Measurements from ENCODE around the gene TMEM205. TPM values are rescaled to one million over a fixed set of nuclear protein-coding genes. Genes with fewer than 3 reads are reported as not detected.

Gene TMEM205
- total and polyA plus RNA-seq, 2 of the 13 experiments (the other 11 are each of a cell fraction or from before 2014, with no cell fraction given), result 45.5 to 98.7 TPM

DNA sequence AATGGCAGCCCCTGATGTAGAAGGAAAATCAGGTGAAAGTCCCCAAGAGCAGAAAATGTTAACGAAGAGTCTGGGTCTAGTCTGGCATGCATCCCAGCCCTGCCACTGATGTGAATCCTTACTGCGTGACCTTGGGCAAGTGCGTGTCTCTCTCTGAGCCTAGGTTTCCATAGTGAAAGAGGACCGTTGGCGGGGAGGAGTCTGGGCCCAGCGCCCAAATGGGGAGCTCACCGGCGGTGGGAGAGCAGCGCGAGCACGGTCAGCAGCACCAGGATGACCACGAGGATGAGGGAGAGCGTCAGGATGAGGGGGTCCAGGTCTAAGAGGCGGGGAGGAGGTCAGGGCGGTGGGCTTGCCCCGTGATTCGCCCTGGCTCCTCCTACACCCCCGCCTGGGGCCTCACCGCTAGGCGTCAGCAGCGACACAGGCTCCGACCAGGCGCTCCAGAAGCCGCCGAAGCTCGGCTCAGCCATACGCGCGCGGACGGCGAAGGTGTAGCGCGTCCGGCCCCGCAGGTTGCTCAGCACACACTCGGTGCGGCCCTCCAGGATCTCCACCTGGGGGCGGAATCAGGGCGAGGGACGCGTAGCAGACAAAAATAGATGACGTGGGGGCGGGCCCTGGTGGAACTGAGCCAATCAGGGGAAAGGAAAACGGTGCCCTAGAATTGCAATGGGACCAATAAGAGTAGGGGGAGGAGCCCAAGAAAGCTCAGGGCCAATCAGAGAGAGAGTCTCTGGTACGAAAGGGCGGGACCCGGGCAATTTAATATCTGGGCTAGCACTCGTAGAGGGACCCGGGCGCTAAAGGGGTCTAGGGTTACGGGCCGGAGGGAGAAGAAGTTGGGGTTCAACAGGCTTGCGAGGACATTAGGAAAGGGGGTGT is 34.8 kb upstream of the TMEM205 start (continued):
- TF ChIP-seq, protein P1, sequence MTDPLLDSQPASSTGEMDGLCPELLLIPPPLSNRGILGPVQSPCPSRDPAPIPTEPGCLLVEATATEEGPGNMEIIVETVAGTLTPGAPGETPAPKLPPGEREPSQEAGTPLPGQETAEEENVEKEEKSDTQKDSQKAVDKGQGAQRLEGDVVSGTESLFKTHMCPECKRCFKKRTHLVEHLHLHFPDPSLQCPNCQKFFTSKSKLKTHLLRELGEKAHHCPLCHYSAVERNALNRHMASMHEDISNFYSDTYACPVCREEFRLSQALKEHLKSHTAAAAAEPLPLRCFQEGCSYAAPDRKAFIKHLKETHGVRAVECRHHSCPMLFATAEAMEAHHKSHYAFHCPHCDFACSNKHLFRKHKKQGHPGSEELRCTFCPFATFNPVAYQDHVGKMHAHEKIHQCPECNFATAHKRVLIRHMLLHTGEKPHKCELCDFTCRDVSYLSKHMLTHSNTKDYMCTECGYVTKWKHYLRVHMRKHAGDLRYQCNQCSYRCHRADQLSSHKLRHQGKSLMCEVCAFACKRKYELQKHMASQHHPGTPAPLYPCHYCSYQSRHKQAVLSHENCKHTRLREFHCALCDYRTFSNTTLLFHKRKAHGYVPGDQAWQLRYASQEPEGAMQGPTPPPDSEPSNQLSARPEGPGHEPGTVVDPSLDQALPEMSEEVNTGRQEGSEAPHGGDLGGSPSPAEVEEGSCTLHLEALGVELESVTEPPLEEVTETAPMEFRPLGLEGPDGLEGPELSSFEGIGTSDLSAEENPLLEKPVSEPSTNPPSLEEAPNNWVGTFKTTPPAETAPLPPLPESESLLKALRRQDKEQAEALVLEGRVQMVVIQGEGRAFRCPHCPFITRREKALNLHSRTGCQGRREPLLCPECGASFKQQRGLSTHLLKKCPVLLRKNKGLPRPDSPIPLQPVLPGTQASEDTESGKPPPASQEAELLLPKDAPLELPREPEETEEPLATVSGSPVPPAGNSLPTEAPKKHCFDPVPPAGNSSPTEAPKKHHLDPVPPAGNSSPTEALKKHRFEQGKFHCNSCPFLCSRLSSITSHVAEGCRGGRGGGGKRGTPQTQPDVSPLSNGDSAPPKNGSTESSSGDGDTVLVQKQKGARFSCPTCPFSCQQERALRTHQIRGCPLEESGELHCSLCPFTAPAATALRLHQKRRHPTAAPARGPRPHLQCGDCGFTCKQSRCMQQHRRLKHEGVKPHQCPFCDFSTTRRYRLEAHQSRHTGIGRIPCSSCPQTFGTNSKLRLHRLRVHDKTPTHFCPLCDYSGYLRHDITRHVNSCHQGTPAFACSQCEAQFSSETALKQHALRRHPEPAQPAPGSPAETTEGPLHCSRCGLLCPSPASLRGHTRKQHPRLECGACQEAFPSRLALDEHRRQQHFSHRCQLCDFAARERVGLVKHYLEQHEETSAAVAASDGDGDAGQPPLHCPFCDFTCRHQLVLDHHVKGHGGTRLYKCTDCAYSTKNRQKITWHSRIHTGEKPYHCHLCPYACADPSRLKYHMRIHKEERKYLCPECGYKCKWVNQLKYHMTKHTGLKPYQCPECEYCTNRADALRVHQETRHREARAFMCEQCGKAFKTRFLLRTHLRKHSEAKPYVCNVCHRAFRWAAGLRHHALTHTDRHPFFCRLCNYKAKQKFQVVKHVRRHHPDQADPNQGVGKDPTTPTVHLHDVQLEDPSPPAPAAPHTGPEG (CRISPR knock-in tag; IDR thresholded peaks at IDR 0.05), result no peak
- TF ChIP-seq DBP (CRISPR knock-in tag; IDR thresholded peaks at IDR 0.05; ENCODE audit: not compliant biosample characterization), result no peak
- TF ChIP-seq AKAP8 (CRISPR knock-in tag; IDR thresholded peaks at IDR 0.05), result peak; percentile 79; the same call in 1 of the 2 replicates
- TF ChIP-seq THAP11 (CRISPR knock-in tag; IDR thresholded peaks at IDR 0.05), result peak; percentile 82
- no peak for TF ChIP-seq AFF4 (CRISPR knock-in tag; IDR thresholded peaks at IDR 0.05)
- TF ChIP-seq, protein P2, sequence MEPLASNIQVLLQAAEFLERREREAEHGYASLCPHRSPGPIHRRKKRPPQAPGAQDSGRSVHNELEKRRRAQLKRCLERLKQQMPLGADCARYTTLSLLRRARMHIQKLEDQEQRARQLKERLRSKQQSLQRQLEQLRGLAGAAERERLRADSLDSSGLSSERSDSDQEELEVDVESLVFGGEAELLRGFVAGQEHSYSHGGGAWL (CRISPR knock-in tag; IDR thresholded peaks at IDR 0.05), result peak; percentile 73; the same call in 1 of the 2 replicates
- TF ChIP-seq, protein P3, sequence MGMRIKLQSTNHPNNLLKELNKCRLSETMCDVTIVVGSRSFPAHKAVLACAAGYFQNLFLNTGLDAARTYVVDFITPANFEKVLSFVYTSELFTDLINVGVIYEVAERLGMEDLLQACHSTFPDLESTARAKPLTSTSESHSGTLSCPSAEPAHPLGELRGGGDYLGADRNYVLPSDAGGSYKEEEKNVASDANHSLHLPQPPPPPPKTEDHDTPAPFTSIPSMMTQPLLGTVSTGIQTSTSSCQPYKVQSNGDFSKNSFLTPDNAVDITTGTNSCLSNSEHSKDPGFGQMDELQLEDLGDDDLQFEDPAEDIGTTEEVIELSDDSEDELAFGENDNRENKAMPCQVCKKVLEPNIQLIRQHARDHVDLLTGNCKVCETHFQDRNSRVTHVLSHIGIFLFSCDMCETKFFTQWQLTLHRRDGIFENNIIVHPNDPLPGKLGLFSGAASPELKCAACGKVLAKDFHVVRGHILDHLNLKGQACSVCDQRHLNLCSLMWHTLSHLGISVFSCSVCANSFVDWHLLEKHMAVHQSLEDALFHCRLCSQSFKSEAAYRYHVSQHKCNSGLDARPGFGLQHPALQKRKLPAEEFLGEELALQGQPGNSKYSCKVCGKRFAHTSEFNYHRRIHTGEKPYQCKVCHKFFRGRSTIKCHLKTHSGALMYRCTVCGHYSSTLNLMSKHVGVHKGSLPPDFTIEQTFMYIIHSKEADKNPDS (CRISPR knock-in tag; IDR thresholded peaks at IDR 0.05), result 0 out of 2 replicates have a peak, but pooled peaks have one; percentile 43
- peak; percentile 71; the same call in 1 of the 2 replicates for TF ChIP-seq ZNF441 (CRISPR knock-in tag; IDR thresholded peaks at IDR 0.05; ENCODE audit: borderline replicate concordance)
- TF ChIP-seq RXRB (CRISPR knock-in tag; IDR thresholded peaks at IDR 0.05; ENCODE audit: borderline replicate concordance), result peak; percentile 59
- TF ChIP-seq KAT8 (CRISPR knock-in tag; IDR thresholded peaks at IDR 0.05), result peak; percentile 80
- TF ChIP-seq ZKSCAN5 (CRISPR knock-in tag; IDR thresholded peaks at IDR 0.05), result no peak
- TF ChIP-seq, protein P4, sequence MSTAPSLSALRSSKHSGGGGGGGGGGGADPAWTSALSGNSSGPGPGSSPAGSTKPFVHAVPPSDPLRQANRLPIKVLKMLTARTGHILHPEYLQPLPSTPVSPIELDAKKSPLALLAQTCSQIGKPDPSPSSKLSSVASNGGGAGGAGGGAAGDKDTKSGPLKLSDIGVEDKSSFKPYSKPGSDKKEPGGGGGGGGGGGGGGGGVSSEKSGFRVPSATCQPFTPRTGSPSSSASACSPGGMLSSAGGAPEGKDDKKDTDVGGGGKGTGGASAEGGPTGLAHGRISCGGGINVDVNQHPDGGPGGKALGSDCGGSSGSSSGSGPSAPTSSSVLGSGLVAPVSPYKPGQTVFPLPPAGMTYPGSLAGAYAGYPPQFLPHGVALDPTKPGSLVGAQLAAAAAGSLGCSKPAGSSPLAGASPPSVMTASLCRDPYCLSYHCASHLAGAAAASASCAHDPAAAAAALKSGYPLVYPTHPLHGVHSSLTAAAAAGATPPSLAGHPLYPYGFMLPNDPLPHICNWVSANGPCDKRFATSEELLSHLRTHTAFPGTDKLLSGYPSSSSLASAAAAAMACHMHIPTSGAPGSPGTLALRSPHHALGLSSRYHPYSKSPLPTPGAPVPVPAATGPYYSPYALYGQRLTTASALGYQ (CRISPR knock-in tag; IDR thresholded peaks at IDR 0.05), result no peak; the same call in 1 of the 2 replicates
